NCI-H1930 (cell line): Measurements from ENCODE around the gene PARD3B.

Experiments
- DNase-seq, 2 experiments: peaks; one replicate each; lab custom pipeline; 2025; lab: John Stamatoyannopoulos, UW

The PARD3B gene

GRCh38 chr2:205613970-205614559 is 1068.8 kb downstream of the PARD3B start:
- DNase-seq = no peak

GRCh38 chr2:205614965-205615364 is 1069.7 kb downstream of the PARD3B start:
- DNase-seq = no peak

- DNase-seq = no peak
These were observed 1072.6 kb downstream of the PARD3B start for GRCh38 chr2:205617905-205618304.

- DNase-seq = no peak
These were observed 1074.3 kb downstream of the PARD3B start for GRCh38 chr2:205619600-205619999.

- no peak for DNase-seq
These were observed 1081.8 kb downstream of the PARD3B start for GRCh38 chr2:205627085-205627484.

- no peak for DNase-seq
These were observed 1083.1 kb downstream of the PARD3B start for GRCh38 chr2:205628422-205628821.

- no peak for DNase-seq
These were observed 1084.0 kb downstream of the PARD3B start for GRCh38 chr2:205629091-205629776.

- no peak for DNase-seq
These were observed 1088.7 kb downstream of the PARD3B start for GRCh38 chr2:205633994-205634393.

- DNase-seq = no peak
These were observed 1091.5 kb downstream of the PARD3B start for GRCh38 chr2:205636549-205637319.

GRCh38 chr2:205637320-205637602 is 1092.0 kb downstream of the PARD3B start:
- no peak for DNase-seq

GRCh38 chr2:205637779-205638503 is 1092.7 kb downstream of the PARD3B start:
- DNase-seq = no peak

- no peak for DNase-seq
These were observed 1095.4 kb downstream of the PARD3B start for GRCh38 chr2:205640716-205641115.

- DNase-seq = no peak
These were observed 1097.5 kb downstream of the PARD3B start for GRCh38 chr2:205642599-205643356.

GRCh38 chr2:205643391-205643885 is 1098.2 kb downstream of the PARD3B start:
- no peak for DNase-seq

- DNase-seq = no peak
These were observed 1098.7 kb downstream of the PARD3B start for GRCh38 chr2:205644018-205644417.

- no peak for DNase-seq
These were observed 1101.4 kb downstream of the PARD3B start for GRCh38 chr2:205646680-205647079.

- DNase-seq = no peak
These were observed 1105.2 kb downstream of the PARD3B start for GRCh38 chr2:205650450-205650849.

- no peak for DNase-seq
These were observed 1105.7 kb downstream of the PARD3B start for GRCh38 chr2:205650931-205651330.

- no peak for DNase-seq
These were observed 1106.4 kb downstream of the PARD3B start for GRCh38 chr2:205651719-205652118.

- DNase-seq = no peak
These were observed 1109.8 kb downstream of the PARD3B start for GRCh38 chr2:205654878-205655605.
